Endothelial cell of umbilical vein (primary cell): ENCODE data around the gene SLC8A1. TPM values are rescaled to one million over a fixed set of nuclear protein-coding genes. Genes with fewer than 3 reads are reported as not detected.

Experiments
- BruUV-seq: library from RNA; stranded (reverse); fragments of 400-500 nt; replicated peaks from 2 replicates; lab custom pipeline; 2021; lab: Mats Ljungman, UMichigan
- CTCF ChIA-PET: fragments of 300-600, 350-600 bp; sonication (Branson Sonifier 250); formaldehyde crosslinking; loops from one replicate; lab custom pipeline; 2021; ENCODE audit warnings: antibody characterized with exemption, inconsistent platforms; lab: Charles Lee
- POLR2A ChIA-PET: fragments of 300-600, 350-600 bp; sonication (Branson Sonifier 250); formaldehyde crosslinking; loops from one replicate; lab custom pipeline; 2021; ENCODE audit warnings: antibody characterized with exemption, inconsistent platforms; lab: Charles Lee
- DNase-seq: peaks from one replicate; pipeline ENCODE4 v3.0.0-alpha.2; 2011; ENCODE audit warnings: low read depth, low spot score
- FAIRE-seq: peaks from 2 replicates; lab custom pipeline; 2011; peaks lifted over from hg19 to GRCh38; lab: Jason Lieb, UNC
- H2AFZ ChIP-seq: 2 replicates; pipeline ENCODE4 v1.6.0; 2012; ENCODE audit warnings: low read depth, low read length, control low read depth, inconsistent platforms
- H3K27ac ChIP-seq: 2 replicates; pipeline ENCODE4 v1.5.1; 2011; ENCODE audit warnings: low read depth, mild to moderate bottlenecking, control low read depth, low read length, moderate library complexity; ENCODE audit not compliant: insufficient read depth
- H3K27me3 ChIP-seq, 2 experiments: 2 replicates each; pipeline versions ENCODE4 v1.6.0 to v1.6.1; 2011; ENCODE audit warnings: low read length in 2 of 2, mixed read lengths in 1 of 2; ENCODE audit not compliant: control insufficient read depth in 2 of 2, insufficient read depth in 2 of 2
- H3K36me3 ChIP-seq, 2 experiments: 2 replicates in 1 of 2; 3 replicates in 1 of 2; pipeline ENCODE4 v1.5.1; 2011; ENCODE audit warnings: low read length in 2 of 2, mild to moderate bottlenecking in 1 of 2, moderate library complexity in 1 of 2; ENCODE audit not compliant: control insufficient read depth in 2 of 2, insufficient read depth in 2 of 2; ENCODE audit errors: extremely low read depth in 1 of 2
- H3K4me1 ChIP-seq: 3 replicates; pipeline ENCODE4 v1.5.1; 2011; ENCODE audit warnings: mild to moderate bottlenecking, low read length; ENCODE audit not compliant: control insufficient read depth, insufficient read depth; ENCODE audit errors: extremely low read depth
- H3K4me2 ChIP-seq: 2 replicates; pipeline ENCODE4 v1.6.1; 2011; ENCODE audit warnings: low read length, control low read depth, mixed read lengths; ENCODE audit not compliant: insufficient read depth
- H3K4me3 ChIP-seq, 3 experiments: fragments of 200-600 bp in 1 of 3; sonication (generic), shearing (Covaris generic) in 1 of 3; replicated peaks in 1 of 3; 2 replicates each; pipeline ENCODE4 v1.5.1; 2011 to 2016; ENCODE audit warnings: control low read depth in 3 of 3, low read length in 3 of 3, mild to moderate bottlenecking in 2 of 3, inconsistent platforms in 1 of 3, low read depth in 1 of 3, moderate library complexity in 1 of 3; ENCODE audit not compliant: insufficient read depth in 1 of 3
- H3K79me2 ChIP-seq: 2 replicates; pipeline ENCODE4 v1.6.0; 2012; ENCODE audit warnings: low read length, inconsistent platforms; ENCODE audit not compliant: control insufficient read depth, insufficient read depth
- H3K9ac ChIP-seq: replicated peaks from 2 replicates; pipeline ENCODE3; 2011; ENCODE audit warnings: low read length, control low read depth; ENCODE audit not compliant: insufficient read depth; ENCODE audit errors: extremely low read depth
- H3K9me1 ChIP-seq: replicated peaks from 3 replicates; pipeline ENCODE4 v1.6.0; 2011; ENCODE audit warnings: mild to moderate bottlenecking, low read length; ENCODE audit not compliant: control insufficient read depth, insufficient read depth; ENCODE audit errors: extremely low read depth
- H3K9me3 ChIP-seq: replicated peaks from 2 replicates; pipeline ENCODE4 v1.5.1; 2012; ENCODE audit warnings: low read length, inconsistent platforms; ENCODE audit not compliant: control insufficient read depth, insufficient read depth
- H4K20me1 ChIP-seq: replicated peaks from 2 replicates; pipeline ENCODE3; 2011; ENCODE audit warnings: mild to moderate bottlenecking, low read length; ENCODE audit not compliant: control insufficient read depth, insufficient read depth; ENCODE audit errors: extremely low read depth
- EZH2 ChIP-seq: IDR thresholded peaks from 2 replicates; pipeline ENCODE4 v1.6.1; 2012; ENCODE audit warnings: borderline replicate concordance, low read depth, mild to moderate bottlenecking, moderate library complexity, low read length, inconsistent platforms; ENCODE audit not compliant: severe bottlenecking
- FOS ChIP-seq: IDR thresholded peaks from 2 replicates; pipeline ENCODE4 v1.6.1; 2011; ENCODE audit warnings: mild to moderate bottlenecking, low read length, moderate library complexity, borderline replicate concordance; ENCODE audit not compliant: insufficient read depth
- GATA2 ChIP-seq: IDR thresholded peaks from 2 replicates; pipeline ENCODE4 v1.7.0; 2011; ENCODE audit warnings: low read depth, mild to moderate bottlenecking, moderate library complexity, mixed read lengths, low read length; ENCODE audit not compliant: insufficient read length, insufficient read depth
- JUN ChIP-seq: IDR thresholded peaks from 2 replicates; pipeline ENCODE4 v1.6.1; 2011; ENCODE audit warnings: borderline replicate concordance, low read depth; ENCODE audit not compliant: insufficient read length, insufficient read depth
- MYC ChIP-seq: IDR thresholded peaks from one replicate; pipeline ENCODE4 v1.6.1; 2011; ENCODE audit warnings: mild to moderate bottlenecking, low read depth, low read length
- POLR2A ChIP-seq: IDR thresholded peaks from 2 replicates; pipeline ENCODE4 v1.6.1; 2012; ENCODE audit warnings: low read depth, mild to moderate bottlenecking, control low read depth, low read length
- POLR2AphosphoS5 ChIP-seq: IDR thresholded peaks from 2 replicates; pipeline ENCODE4 v1.6.1; 2012; ENCODE audit warnings: low read depth, mild to moderate bottlenecking, control low read depth, low read length, moderate library complexity; ENCODE audit not compliant: insufficient read depth
- dilution Hi-C: fragments of 300-500 bp; cut with MboI; formaldehyde crosslinking; loops from one replicate; pipeline ENCODE4 v1.15.0; 2019; ENCODE audit warnings: low sequenced_read_pairs; ENCODE audit not compliant: extremely low pct_ligation_motif_present
- intact Hi-C: fragments of 100-400 bp; cut with micrococcal nuclease; formaldehyde crosslinking; loops from one replicate; pipeline ENCODE4 v1.10.0; 2022
- polyA plus RNA-seq, 4 experiments: library from polyadenylated mRNA; depleted of rRNA in 3 of 4; stranded (reverse) in 3 of 4; unstranded in 1 of 4; fragments of >200 nt; gene quantifications; 2 replicates each; pipeline versions ENCODE4 v1.2.1 to v1.2.3, GENCODE V29; 2011 to 2012; ENCODE audit warnings: missing spikeins in 1 of 4
- total RNA-seq: library from RNA; stranded (reverse); gene quantifications from 2 replicates; pipeline ENCODE4 v1.2.3, GENCODE V29; 2021
- TF ChIP-seq, protein P1 (sequence below), 2 donors: IDR thresholded peaks; 1 replicate in 1 of 2; 2 replicates in 1 of 2; pipeline ENCODE4 v1.5.1; 2011; ENCODE audit warnings: low read length in 2 of 2, mild to moderate bottlenecking in 2 of 2, moderate library complexity in 2 of 2, control low read depth in 1 of 2, inconsistent platforms in 1 of 2, low read depth in 1 of 2; ENCODE audit not compliant: insufficient read depth in 1 of 2; ENCODE audit errors: extremely low read depth in 1 of 2

The SLC8A1 gene
- total and polyA plus RNA-seq, 2 donors (not counting 3 experiments of a cell fraction or from before 2014, with no cell fraction given), result 0.19 to 1.8 TPM

DNA sequence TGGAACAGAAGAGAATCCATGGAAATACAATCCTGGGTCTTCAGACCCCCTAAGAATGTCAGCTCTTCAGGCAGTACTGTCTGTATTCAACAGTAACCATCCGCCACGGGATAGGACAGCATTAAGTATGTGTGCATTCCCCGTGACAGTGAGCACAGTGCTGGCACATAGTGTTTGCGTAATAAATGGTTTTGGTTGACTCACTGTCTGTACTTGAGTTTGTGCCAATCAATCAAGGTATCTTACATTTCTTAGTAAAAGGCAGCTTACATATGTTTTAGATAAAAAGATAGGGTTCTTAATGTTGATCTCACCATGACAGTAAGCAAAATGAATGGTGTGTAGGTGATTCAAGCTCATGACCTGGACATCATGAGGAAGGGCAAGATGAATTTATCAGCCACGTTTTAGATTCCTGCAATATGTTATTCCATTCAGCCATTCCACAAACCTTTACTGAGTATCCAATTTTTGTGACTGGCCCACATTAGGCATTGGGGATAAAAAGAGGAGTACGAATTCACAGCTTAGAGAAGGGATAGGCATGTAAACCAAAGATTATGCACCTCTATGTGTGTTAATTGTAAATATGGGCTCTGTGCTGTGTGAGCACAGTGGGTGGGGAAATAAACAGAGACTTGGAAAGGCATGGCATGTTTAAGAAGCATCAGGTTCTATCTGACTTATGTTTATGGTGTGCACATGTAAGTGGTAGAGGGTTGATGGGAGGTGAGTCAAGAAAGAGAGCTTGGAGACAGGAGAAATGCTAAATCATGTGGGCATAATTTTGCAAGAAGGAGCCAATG lies 258.8 kb downstream of the SLC8A1 start:
- POLR2A ChIA-PET, result no interaction called here
- no peak overlapping the region for H3K4me2 ChIP-seq
- no peaks in the 10 kb centered on the region for H3K27me3 ChIP-seq
- no peaks in the 10 kb centered on the region for H3K4me1 ChIP-seq
- H3K79me2 ChIP-seq, result no peaks in the 10 kb centered on the region
- no peak overlapping the region for H3K9ac ChIP-seq
- CTCF ChIA-PET, result no interaction called here
- H3K4me3 ChIP-seq, result no peak overlapping the region
- no peak for FAIRE-seq
- H2AFZ ChIP-seq, result no peak overlapping the region
- intact Hi-C loops, result no loop called here
- BruUV-seq, result no TSS peak
- no peak for TF ChIP-seq POLR2A
- no peak for TF ChIP-seq GATA2
- TF ChIP-seq, protein P1, sequence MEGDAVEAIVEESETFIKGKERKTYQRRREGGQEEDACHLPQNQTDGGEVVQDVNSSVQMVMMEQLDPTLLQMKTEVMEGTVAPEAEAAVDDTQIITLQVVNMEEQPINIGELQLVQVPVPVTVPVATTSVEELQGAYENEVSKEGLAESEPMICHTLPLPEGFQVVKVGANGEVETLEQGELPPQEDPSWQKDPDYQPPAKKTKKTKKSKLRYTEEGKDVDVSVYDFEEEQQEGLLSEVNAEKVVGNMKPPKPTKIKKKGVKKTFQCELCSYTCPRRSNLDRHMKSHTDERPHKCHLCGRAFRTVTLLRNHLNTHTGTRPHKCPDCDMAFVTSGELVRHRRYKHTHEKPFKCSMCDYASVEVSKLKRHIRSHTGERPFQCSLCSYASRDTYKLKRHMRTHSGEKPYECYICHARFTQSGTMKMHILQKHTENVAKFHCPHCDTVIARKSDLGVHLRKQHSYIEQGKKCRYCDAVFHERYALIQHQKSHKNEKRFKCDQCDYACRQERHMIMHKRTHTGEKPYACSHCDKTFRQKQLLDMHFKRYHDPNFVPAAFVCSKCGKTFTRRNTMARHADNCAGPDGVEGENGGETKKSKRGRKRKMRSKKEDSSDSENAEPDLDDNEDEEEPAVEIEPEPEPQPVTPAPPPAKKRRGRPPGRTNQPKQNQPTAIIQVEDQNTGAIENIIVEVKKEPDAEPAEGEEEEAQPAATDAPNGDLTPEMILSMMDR (IDR thresholded peaks at IDR 0.05; ENCODE audit: extremely low read depth in 1 of 2, insufficient read depth in 1 of 2, low read depth in 1 of 2, low read length in 2 of 2), result no peak
- no peak for TF ChIP-seq MYC
- H3K9me3 ChIP-seq, result no peaks in the 10 kb centered on the region
- no peak overlapping the region for H3K27ac ChIP-seq
- no peak for DNase-seq
- H3K9me1 ChIP-seq, result no peaks in the 10 kb centered on the region
- H3K36me3 ChIP-seq, result no peaks in the 10 kb centered on the region
- no peaks in the 10 kb centered on the region for H4K20me1 ChIP-seq
- dilution Hi-C loops, result no loop called here

DNA sequence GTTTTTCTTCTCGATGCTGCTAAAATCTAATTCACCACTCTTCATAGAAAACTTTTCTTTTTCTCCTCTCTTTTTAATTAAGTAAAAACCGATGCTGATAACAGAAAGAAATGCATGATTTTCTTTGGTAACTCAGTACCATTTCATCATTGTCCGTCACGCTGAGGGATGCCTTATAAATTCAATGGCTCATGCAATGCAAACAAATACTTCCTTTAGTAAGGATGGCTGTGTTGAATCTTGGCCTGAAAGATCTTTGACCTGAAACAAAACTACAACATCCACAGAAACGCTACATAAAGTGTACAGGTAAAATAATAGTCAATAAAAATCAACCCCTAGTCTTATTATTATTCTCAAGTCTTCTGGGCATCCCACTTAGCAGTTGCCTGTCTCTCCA lies 261.4 kb downstream of the SLC8A1 start:
- Histone ChIP-seq H2AFZ (no peak overlapping the region), H4K20me1 (no peaks in the 10 kb centered on the region), H3K9me3 (no peaks in the 10 kb centered on the region), H3K4me3 (no peak overlapping the region), H3K79me2 (no peaks in the 10 kb centered on the region), H3K9ac (no peak overlapping the region), H3K27ac (no peak overlapping the region), H3K4me1 (no peaks in the 10 kb centered on the region), H3K36me3 (no peaks in the 10 kb centered on the region), H3K9me1 (no peaks in the 10 kb centered on the region), H3K4me2 (no peak overlapping the region), H3K27me3 (no peaks in the 10 kb centered on the region)
- ChIA-PET POLR2A (no interaction called here), CTCF (no interaction called here)
- BruUV-seq, result no TSS peak
- TF ChIP-seq GATA2 (no peak), JUN (no peak), POLR2AphosphoS5 (no peak), POLR2A (no peak), FOS (no peak), EZH2 (no peak)
- TF ChIP-seq, protein P1 (IDR thresholded peaks at IDR 0.05; ENCODE audit: extremely low read depth in 1 of 2, insufficient read depth in 1 of 2, low read depth in 1 of 2, low read length in 2 of 2), result no peak
- DNase-seq, result no peak
- no peak for FAIRE-seq
- dilution Hi-C loops, result no loop called here
- intact Hi-C loops, result no loop called here
